ENCODE data around the gene GAST.

DNA sequence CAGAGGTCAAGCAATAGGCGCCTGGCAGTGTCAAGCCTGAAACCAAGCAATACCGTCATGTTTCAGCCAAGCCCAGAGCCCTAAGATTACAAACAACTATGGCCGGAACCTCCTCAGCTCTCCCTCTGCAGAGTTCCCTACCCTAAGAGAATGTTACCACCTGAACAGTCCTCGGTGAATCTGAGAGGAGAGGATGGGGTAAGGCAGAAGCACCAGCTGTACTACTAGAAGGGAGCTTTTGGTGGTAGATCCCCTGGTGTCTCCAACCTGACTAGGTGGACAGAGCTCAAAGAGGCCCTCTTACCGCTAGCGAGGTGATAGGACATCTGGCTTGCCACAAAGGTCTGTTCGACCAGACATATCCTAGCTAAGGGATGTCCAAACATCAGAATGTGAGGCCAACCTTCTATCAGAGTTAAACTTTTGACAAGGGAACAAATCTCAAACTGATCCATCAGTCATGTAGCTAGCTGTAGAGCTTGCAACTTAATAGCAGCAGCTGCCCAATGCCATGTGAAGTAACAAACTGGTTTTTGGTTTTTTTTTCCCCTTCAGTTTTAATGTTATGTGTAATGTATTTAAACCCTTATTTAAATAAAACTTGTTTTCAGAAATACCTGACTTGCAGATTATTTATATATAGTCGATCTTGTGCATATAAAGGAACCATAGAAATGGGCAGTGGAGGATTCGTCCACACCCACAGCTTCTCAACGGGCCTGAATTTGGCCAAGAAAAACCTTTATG, 20.9 kb upstream of the GAST start:
- TF ChIP-seq IKZF1 (conservative IDR thresholded peaks at IDR 0.05) (no peak), POLR2A (IDR thresholded peaks at IDR 0.05; ENCODE audit: low read depth, low read length) (peak; percentile 55), SPI1 (IDR thresholded peaks at IDR 0.05; ENCODE audit: borderline replicate concordance, insufficient read depth, low read depth, low read length) (no peak), SIX5 (IDR thresholded peaks at IDR 0.05; ENCODE audit: low read depth, low read length, severe bottlenecking) (no peak), ESRRA (IDR thresholded peaks at IDR 0.05; ENCODE audit: low read length) (no peak), POLR2AphosphoS5 (IDR thresholded peaks at IDR 0.05; ENCODE audit: low read length) (peak; percentile 86), NRF1 (conservative IDR thresholded peaks at IDR 0.05; ENCODE audit: low read depth, low read length) (no peak), DPF2 (IDR thresholded peaks at IDR 0.05) (no peak), REST (IDR thresholded peaks at IDR 0.05; ENCODE audit: low read depth, low read length) (no peak), MYC (IDR thresholded peaks at IDR 0.05; ENCODE audit: insufficient read depth, insufficient read length, insufficient replicate concordance, low read length, severe bottlenecking) (no peak), EP300 (IDR thresholded peaks at IDR 0.05; ENCODE audit: borderline replicate concordance in 1 of 2, control insufficient read depth in 1 of 2, low read depth in 2 of 2, low read length in 2 of 2) (no peak)
- TF ChIP-seq, protein P1, sequence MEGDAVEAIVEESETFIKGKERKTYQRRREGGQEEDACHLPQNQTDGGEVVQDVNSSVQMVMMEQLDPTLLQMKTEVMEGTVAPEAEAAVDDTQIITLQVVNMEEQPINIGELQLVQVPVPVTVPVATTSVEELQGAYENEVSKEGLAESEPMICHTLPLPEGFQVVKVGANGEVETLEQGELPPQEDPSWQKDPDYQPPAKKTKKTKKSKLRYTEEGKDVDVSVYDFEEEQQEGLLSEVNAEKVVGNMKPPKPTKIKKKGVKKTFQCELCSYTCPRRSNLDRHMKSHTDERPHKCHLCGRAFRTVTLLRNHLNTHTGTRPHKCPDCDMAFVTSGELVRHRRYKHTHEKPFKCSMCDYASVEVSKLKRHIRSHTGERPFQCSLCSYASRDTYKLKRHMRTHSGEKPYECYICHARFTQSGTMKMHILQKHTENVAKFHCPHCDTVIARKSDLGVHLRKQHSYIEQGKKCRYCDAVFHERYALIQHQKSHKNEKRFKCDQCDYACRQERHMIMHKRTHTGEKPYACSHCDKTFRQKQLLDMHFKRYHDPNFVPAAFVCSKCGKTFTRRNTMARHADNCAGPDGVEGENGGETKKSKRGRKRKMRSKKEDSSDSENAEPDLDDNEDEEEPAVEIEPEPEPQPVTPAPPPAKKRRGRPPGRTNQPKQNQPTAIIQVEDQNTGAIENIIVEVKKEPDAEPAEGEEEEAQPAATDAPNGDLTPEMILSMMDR (IDR thresholded peaks at IDR 0.05 in 2 of 3, conservative IDR thresholded peaks at IDR 0.05 in 1 of 3; ENCODE audit: control insufficient read depth in 2 of 3, extremely low read depth in 1 of 3, insufficient read depth in 1 of 3, low read depth in 3 of 3, low read length in 3 of 3) = no peak

Data from GM12878 (cell line).